ENCODE measurements around the gene MPND.

Gene MPND

DNA sequence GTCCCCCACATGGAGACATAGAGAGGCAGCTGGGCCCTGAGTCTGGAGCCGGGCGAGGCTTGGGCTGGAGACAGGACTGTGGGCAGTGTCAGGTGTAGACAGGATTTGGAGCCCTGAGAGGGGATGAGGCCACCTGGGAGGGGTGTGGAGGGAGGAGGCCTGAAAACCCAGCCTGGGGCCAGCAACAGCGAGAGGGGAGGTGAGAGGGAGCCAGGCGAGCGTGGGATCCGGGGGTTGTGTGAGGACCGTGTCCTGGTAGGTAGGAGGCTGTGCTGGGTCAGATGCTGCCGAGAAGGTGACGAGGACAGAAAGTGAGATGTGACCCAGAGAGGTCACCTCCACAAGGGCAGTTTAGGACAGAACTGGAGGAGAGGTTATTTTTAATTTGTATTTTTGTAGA, 7.4 kb downstream of the MPND start:
- no peak for DNase-seq

DNA sequence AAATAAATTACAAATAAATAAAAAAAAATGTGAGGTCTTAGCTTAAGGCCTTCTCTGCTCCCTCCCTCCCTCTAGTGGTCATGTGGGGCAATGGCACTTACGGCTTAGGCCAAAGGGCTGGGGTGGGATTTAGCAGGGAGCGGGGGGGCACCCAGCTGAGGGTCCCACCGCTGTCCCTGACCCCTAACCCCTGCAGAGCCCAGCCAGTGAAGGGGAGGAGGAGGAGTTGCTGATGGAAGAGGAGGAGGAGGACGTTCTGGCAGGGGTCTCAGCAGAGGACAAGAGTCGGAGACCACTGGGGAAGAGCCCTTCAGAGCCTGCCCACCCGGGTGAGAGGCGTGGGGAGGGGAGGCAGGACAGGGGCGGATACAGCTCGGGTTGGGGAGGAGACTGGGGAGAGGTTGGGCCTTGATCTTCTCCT, 9.3 kb downstream of the MPND start:
- DNase-seq: peak; percentile 41

DNA sequence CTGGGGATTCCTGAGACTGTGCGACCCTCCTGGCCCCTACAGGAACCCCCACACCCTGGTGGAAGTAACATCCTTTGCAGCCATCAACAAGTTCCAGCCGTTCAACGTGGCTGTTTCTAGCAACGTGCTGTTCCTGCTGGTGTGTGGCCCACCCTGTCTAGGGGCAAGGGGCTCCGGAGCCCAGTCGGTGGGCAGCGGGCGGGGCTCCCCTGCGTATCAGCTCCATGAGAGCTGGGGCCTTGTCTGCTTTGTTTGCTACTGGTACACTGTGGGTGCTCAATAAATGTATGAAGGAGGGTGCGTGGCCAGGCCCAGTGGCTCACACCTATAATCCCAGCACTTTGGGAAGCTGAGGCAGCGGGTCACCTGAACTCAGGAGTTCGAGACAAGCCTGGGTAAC, 10.9 kb downstream of the MPND start:
- no peak for DNase-seq

DNA sequence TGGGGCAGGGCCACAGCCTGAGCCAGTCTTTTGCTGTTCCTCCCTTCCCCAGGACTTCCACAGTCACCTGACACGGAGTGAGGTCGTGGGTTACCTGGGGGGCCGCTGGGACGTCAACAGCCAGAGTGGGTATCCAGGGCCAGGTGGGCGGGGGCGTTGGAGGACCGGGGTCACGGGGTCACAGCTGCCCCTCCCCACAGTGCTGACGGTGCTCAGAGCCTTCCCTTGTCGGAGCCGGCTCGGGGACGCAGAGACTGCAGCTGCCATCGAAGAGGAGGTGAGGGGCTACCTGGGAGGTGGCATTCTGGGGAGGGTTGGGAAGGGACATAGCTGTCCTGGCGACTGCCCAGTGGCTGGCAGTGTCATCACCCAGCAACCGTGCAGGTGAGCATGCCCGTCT, 11.5 kb downstream of the MPND start:
- no peak for DNase-seq

DNA sequence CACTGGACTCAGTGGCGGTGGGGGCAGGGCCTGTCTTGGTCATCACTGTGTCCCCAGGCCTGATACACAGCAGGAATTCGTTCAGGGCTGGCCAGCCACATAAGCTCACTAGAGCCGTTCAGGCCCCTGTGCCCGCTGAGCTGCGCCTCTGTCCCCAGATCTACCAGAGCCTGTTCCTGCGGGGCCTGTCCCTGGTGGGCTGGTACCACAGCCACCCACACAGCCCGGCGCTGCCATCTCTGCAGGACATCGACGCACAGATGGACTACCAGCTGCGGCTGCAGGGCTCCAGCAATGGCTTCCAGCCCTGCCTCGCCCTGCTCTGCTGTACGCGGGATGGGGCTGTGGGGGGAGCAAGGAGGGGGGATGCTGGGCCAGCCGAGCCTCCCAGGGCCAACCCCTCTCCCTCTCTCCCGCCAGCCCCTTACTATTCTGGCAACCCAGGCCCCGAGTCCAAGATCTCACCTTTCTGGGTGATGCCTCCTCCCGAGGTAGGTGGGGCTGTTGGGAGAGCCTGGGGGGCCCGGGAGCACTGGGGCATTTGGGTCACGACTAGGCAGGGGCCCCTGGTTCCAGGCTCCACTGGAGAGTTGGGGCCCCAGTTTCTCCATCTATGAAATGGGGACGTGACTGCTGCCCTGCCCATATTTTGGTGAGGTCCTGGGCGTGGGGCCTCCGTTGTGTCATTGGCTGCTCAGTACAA, 13.9 kb downstream of the MPND start:
- no peak for DNase-seq

DNA sequence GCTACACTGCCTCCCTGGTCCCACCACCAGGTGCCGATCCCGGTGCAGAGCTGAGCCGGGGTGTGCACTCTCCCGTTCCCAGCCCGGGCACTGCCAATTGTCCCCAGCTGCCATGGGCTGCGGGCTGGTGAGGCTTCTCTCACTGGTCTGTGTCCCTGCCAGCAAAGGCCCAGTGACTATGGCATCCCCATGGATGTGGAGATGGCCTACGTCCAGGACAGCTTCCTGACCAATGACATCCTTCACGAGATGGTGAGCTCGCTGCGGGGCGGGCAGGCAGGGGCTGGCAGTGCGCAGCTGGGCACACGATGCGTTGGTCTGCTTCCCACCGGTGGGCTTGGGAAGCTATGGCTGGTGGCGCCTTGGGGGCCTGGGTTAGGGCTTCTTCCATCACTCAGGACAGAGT, 14.6 kb downstream of the MPND start:
- DNase-seq: no peak

DNA sequence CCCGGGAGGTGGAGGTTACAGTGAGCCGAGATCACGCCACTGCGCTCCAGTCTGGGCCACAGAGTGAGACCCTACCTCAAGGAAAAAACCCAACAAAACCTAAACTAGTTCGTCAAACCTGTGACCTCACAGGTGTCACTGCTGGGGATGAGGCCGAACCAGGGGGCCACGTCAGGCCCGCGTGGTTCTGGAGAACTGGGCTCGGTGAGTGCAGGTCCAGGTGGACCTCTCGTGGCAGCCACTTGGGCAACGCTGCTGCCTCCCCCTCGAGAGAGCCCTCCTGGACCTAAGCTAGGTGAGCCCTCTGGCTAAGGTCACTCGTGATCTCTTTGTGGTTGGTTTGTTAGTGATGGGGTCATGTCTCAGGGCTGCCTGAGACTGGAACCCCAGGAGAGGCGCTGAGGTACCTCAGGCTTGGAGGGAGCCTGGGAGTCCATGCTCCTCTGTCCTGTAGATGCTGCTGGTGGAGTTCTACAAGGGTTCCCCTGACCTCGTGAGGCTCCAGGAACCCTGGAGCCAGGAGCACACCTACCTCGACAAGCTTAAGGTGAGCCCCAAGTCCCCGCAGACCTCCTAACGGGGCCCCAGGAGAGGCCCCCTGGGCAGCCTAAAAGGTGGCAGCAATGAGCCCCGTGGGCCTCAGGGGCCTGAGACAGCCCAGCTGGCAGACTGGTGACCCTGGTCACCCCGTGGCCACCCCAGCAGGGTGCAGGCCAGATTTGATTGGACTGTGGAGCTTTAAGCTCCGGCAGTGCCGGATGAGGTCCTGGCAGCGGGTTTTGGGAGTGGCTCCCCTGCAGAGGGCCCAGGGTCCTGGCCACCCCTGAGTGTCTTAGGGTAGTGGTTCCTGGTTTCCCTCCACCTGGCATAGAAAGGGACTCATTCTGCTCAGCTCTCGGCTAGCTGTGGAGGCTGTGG, 15.6 kb downstream of the MPND start:
- DNase-seq: no peak

DNA sequence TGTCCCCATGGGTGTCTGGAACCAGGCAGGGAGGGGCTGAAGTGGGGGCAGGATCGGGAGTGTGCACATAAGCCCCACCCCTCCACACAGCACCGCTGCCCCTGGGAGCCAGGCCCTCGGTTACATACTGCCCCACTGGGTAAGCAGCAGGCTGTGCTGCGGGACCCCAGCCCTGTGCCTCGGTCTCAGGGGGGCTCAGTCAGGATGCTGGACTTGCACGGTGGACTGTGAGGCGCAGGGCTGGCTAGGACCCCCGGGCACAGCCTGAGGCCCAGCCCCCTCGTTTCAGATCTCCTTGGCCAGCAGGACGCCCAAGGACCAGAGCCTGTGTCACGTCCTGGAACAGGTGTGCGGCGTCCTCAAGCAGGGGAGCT, 16.3 kb downstream of the MPND start:
- no peak for DNase-seq

DNA sequence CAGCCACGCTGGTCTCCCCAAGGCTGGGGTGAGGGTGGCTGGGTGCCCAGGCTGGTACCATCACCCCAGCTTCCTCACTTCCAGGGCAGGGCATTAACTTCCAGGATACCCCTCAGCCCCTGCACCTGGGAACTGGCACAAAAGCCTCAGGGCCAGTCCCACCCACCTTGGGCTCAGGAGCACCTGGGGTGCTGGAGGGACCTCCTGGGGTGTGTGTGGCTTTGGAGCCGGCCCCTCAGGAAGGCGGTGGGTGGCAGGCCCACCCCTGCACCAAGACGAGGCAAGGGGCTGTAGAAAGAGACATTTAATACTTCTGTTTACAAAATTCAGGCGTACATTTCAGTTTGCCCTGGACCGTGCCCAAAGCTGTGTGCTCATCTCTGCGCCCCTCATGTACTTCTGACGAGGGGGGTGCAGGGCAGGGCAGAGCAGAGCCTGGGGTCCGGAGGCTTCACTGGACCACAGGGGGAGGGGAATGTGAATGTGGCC, 16.8 kb downstream of the MPND start:
- no peak for DNase-seq

DNA sequence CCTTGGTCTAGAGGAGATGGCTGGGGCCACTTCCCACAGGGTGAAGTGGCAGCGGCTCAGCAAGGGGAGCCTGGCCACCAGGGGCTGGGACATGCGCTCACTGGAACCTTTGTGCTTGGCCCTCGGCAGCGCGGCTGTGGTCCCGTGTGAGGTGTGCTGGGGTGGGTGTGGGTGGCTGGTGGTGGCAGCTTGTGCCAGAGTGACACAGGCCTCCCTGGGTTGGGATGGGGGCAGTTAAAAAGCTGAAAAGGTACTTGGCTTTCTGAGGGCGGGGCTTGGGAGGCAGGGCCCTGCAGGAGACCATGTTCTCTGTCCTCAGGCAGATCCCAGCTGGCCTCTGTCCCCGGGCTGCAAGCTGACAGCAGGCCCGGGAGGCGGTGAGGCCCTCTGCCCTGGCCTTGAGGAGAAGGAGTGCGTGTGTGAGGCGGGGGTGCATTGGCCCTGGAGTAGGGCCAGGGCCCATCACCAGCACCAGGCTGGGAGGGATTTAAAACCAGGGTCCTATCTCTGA, 17.3 kb downstream of the MPND start:
- no peak for DNase-seq

DNA sequence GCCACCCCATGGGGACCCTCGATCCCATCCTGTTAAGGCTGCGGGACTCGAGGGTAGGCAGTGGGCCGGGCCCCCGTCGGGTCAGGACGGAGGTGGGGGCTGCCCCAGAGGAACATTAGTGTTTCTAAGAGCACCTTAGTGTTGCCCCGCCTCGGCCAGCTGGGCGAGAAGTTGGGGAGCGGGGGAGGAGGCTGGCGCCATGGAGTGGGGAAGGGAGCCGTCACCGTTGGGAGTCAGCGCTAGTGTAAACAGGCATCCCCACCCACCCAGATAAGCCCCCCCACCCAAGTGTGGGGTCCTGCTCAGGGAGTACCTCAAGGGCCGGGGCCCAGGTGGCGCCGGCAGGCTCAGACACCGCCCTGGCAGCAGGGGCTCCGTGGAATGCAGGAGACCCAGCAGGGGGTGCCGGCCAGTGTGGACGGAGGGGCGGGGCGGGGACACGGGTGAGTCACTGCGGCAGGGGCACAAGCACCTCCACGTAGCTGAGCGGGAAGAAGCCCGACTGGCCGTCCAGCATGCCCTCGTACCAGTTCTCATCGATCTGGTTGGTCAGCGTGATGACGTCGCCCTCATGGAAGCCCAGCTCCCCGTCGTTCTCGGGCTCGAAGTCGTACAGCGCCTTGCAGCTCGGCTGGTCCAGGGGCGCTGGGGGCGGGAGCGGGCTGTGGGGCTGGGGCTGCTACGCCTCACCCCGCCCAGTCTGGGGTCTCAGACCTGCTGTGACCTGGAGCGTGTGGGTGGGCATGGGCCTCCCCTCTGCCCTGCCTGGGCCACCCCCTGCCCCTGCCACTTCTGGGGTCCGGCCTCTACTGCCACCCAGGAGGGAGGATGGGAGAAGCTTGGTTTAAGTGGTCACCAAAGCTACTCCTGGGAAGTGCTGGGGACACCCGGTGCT, 18.0 kb downstream of the MPND start:
- DNase-seq: no peak

DNA sequence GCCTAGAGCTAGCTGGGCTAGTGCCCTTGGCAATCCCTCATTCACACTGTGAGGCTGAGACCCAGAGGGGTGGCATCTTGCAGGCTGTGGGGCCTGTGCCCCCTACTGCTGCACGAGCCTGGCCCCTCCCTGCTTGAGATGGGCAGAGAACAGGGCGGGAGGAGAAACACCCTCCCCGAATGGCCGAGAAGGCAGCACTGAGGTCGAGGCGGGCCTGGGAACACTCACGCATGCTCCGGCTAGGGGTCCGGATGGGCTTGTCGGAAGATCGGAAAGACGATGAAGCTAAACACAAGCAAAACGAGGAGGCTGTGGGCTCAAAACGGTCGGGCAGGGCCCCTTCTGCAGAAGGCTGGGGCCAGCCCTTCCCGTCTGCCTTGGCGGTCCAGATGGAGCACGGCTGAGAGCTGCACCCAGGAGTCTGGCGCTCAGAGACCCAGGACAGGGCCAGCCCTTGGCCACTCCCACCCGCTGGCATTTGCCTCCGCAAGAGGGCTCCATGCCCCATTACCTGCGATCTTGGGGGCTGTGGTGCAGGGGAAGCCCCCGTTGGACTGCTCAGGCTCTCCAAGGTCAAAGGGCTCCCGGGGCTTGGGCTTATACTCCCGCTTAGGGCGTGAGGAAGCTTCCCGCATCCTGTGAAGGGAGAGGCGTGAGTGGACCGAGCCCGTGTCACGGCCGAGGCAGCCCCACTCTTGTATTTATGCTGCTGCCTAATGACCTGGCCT, 18.9 kb downstream of the MPND start:
- no peak for DNase-seq

DNA sequence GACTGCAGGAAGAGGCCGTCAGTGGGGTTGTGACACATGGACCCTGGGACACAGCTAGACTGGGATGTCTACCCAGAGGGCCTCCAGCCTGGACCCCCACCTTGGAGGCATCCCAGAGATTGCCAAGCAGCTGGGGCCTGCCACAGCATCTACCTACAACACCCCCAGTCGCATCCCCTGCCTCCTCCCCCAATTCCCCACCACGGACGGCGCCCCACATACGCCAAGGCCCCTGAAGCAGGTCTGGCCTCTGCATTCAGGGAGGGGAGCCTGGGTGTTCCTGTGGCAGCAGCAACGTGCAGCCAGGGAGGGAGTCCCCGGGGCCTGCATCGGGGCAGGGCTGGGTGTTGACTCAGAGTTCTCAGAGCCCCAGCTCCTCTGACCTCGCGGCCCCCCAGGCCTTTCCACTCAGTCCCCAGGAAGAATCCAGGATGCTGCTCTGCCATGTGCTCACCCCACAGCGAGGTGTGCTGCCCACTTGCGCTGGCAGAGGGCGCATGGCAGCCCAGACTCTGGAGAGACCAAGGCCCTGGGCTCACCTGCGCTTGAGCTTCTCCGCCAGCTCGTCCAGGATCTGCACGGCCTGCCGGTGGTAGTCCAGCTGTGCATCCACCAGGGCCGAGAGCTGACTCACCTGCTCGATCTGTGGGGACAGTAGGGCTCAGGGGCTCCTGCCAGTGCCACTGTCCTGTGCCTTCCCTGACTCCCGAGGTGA, 19.6 kb downstream of the MPND start:
- no peak for DNase-seq

DNA sequence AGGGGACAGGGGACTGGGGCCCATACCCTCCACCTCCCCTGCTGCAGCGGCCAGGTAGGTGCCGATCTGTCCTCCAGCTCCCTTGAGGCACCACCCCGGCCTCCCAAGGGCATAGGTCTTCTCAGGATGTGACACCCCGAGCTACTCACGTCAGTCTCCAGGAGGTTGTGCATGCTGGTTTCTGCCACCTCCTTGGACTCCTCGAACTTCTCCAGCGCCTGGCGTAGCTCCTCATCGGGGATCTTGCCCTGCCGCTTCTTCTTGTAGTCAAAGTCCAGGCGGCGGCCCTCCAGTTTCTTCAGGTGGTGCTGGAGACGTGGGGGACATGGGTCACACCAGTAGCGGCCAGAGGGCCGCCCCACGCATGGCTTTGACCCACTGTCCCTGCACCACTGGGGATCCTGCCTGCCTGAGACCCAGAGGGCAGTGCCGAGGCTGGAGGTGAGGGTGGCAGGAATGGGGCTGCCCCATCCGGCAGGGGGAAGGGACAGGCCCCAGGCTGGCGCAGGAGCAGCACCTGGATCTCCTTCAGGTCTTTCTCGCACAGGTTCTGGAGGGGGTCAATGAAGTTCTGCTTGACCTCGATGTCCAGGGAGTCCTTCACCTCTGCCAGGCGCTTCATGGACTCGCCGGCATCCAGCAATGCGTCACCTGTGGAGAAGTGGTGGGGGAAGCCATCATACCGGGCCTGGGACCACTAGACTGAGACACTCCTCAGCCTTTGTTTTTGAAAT, 20.4 kb downstream of the MPND start:
- no peak for DNase-seq

DNA sequence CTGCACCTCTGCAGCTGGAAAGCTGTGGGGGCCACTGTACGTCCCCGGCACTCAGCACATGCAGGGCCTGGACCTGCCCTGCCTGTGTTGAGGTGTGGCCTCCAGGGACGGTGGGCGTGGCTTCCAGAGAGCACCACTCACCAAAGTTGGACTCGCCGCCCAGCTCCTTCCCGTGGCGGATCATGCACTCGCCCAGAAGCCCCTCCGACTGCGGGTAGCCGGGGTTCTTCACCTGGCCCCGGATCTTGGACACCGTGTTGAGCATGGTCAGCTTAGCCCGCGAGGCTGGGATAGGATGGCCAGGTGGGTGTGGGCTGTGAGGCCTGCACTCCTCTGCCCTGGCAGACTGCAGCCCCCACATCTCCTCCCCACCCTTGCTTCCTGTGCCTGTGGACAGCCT, 22.0 kb downstream of the MPND start:
- DNase-seq: no peak

DNA sequence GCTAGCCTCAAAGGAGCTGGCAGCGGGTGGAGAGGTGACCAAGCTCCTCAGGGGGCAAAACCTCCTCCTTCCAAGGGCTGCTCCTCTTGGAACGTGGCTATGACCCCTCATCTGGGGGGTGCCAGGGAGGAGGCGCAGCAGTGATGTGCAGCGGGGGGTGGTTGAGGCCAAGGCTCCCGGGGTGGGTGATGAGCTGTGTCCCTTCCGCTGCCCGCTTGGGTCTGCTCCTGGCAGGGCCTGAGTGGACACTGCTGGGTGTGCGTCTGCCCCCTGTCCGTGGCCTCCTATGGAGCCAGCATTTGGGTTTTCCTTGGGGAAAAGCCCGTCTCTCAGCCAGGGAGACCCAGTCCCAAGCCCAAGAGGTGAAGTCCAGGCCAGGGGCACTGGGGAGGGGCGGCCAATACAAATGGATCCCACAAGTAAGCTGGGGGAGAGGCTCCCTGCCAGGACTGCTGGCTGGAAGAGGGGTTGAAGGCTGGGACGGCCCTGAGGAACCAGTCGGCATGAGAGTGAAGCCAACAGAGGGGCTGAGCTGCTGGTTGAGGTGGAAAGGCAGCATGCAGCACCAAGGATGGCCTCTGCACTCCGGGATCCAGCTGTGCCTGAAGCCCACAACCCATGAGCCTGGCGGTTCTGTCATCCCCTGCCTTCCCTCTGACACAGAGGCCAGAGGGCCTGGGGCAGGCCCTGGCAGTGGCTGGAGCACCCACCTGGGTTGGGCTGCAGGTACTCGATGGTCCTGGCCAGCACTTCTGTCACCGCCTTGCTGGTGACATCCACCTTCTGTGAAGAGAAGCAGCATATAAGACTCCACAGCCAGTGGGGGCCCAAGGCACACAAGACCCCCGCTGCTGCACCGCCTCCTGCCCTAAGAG, 22.7 kb downstream of the MPND start:
- DNase-seq: no peak

DNA sequence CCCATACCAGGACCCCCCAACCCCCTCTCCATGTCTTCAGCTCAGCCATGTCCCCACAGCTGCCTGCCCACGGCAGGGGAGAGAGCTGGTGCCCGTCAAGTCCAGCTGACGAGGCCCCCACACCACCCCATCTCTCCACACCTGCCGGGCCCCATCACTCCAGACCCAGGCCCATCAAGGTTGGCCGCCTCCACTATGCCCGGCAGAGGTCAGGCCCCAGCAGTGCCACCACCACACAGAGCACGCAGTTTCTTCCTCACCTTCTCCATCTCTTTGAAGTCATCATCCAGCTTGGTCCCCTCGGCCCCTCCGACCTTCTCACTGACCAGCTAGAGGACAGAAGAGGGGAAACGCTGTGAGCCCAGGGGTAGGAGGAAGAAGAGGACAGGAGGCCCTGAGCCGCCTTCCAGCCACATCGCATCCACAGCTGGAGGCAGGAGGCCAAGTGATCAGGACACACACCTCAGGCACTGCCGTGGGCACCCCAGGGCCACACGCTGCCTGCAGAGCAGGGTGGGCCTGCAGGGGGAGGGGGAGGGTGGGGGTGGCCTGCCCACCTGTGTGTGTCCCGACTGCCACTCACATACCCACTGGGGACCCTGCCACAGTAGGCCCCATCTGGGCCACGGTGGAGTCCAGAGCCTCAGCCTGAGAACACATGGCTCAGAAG, 23.4 kb downstream of the MPND start:
- no peak for DNase-seq

DNA sequence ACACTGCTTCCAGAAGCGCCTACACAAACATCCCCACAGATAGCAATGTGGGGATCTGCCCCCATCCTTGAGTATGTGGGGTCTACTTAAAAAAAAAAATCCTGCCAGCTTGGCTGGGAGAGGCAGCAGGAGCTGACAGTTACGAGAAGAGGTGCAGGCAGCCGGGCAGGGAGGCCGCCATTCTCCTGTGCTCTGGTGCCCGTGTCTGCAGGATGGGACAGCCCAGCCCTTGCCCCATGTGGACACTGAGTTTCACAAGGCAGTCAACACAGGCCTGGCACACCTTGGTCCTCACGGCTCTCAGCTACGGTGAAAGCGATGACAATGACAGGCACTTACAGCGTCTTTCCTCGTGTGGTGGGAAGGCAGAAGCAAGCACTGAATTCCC, 24.0 kb downstream of the MPND start:
- DNase-seq: no peak

DNA sequence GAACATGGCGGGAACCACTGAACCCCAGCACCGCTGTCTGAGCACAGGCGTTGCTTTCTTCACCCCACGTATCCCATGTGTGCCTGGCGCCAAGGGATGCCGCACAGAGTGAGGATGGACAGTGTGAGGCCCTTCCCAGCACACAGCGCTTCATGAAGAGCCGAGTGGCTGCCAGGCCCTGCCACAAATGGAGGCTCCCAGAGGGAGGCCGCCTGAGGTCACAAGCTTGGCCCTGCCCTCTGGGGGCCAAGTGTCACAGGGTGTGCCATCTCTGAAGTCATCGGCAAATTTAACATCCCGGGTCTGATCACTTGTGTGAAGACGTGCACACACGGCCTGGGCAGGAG, 24.4 kb downstream of the MPND start:
- DNase-seq: no peak
